Loucy (cell line): ENCODE measurements around the gene MAML3.

Source experiments
- CTCF ChIP-seq: fragments of 200-600 bp; sonication (generic); conservative IDR thresholded peaks from 2 replicates; pipeline ENCODE4 v1.5.1; 2014; ENCODE audit warnings: mild to moderate bottlenecking, antibody characterized with exemption, low read length
- EZH2phosphoT487 ChIP-seq: fragments of 200-600 bp; IDR thresholded peaks from 2 replicates; pipeline ENCODE4 v1.6.1; 2018; ENCODE audit warnings: antibody characterized with exemption, mild to moderate bottlenecking, moderate library complexity, borderline replicate concordance

DNA sequence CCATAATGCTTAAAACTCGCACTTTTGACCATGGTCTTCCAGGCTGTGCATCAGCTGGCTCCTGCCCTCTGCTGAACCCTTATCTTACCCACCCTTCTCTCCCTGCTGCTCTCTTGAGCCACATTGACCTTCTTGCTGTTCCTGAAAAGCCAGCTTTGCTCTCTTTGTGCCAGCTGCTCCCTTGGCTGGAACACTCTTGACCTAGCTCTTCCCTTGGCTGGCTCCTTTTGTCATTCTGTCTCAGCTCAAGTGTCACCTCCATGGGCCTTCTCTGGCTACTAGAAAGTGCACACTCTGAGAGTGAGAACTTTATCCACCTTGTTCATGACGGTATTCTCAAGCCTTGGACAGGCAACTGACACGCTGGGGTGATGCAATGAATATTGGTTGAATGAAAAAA is 376.2 kb downstream of the MAML3 start:
- TF ChIP-seq CTCF = no peak
- no peak for TF ChIP-seq EZH2phosphoT487
